ENCODE data around the gene WAC. TPM values are rescaled to one million over a fixed set of nuclear protein-coding genes. Genes with fewer than 3 reads are reported as not detected.

WAC gene
- total and polyA plus RNA-seq, 2 of the 13 experiments (the other 11 are each of a cell fraction or from before 2014, with no cell fraction given), result 69.1 to 96.2 TPM

DNA sequence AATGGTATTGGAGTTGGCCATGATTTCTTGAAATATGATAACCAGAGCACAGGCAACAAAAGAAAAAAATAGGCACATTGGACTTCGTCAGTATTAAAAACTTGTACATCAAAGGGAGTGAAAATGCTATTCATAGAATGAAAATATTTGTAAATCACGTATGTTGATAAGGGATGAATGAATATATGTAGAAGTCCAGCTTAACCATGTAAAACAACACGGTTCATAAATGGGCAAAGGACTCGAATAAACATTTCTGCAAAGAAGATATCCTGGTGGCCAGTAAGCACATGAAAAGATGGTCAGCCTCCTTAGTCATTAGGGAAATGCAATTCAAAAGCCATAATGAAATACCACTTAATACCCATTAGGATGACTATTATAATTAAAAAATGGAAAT, 68.1 kb downstream of the WAC start (continued):
- TF ChIP-seq, protein P1, sequence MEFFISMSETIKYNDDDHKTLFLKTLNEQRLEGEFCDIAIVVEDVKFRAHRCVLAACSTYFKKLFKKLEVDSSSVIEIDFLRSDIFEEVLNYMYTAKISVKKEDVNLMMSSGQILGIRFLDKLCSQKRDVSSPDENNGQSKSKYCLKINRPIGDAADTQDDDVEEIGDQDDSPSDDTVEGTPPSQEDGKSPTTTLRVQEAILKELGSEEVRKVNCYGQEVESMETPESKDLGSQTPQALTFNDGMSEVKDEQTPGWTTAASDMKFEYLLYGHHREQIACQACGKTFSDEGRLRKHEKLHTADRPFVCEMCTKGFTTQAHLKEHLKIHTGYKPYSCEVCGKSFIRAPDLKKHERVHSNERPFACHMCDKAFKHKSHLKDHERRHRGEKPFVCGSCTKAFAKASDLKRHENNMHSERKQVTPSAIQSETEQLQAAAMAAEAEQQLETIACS (CRISPR knock-in tag; IDR thresholded peaks at IDR 0.05), result no peak
- TF ChIP-seq IKZF1 (IDR thresholded peaks at IDR 0.05), result no peak

DNA sequence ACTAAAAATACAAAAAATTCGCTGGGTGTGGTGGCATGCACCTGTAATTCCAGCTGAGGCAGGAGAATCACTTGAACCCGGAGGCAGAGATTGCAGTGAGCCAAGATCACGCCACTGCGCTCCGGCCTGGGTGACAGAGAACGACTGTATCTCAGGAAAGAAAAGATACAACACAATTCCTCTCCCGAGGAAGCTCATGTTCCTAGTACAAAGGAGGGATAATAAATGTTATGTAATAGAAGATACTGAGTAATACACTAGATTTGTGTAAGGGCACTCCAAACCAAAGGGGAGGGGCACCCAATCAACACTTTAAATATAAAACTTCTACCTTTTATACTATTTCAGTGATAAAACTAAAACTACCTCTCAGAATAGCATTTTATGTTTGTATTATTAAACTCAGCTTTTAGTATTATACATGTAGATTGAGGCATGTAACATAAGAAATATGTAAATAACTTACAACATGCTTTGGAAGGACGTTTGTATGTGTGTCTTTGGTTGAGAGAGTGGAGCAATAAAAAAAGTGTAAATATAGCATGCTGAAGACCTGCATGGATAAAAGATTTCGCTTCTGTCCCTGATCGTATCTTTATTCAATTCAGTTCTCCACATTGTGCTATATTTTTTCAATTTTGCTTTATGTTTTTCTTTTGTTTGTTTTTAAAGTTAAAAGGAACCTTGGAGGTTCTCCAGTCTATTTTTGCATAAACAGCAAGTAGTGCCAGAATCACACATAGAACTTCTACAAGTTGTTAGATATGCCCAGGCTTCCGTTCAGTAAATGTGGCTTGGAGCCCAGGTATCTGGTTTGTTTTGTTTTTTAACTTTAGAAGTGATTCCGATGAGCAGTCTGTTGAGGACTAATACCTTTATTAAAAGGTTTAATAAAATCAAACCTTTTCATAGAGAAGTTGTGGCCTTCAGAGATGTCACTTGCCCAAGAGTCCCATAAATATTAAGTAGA, 71.9 kb downstream of the WAC start:
- H4K20me1 ChIP-seq (ENCODE audit: insufficient read depth, low read length), result peaks cover 36% of the 10 kb centered on the region
- DNase-seq (ENCODE audit: low spot score) (no peak), FAIRE-seq (no peak), ATAC-seq (no peak)
- 87% methylated on average over 12 of the region's 12 CpGs for whole genome bisulfite sequencing (ENCODE audit: low lambda C conversion rate)
- H2AFZ ChIP-seq (ENCODE audit: low read length), result no peak overlapping the region
- H3K27me3 ChIP-seq (ENCODE audit: control insufficient read depth in 1 of 2, insufficient read depth in 2 of 2, low read length in 2 of 2), result no peaks in the 10 kb centered on the region
- H3K79me2 ChIP-seq (ENCODE audit: insufficient read depth, low read length), result peaks cover 22% of the 10 kb centered on the region
- peaks cover 9 to 62% of the 10 kb centered on the region in 2 experiments for H3K36me3 ChIP-seq (replicated peaks in 1 of 2; ENCODE audit: control insufficient read depth in 1 of 2, insufficient read depth in 2 of 2, low read length in 2 of 2)
- intact Hi-C loops (cut with micrococcal nuclease; ENCODE audit: unreplicated experiment), result loop anchor here (5.0 kb wide), 1 partner anchor 38 kb away; no protein-coding TSS in a partner anchor
- in situ Hi-C loops (cut with HindIII; ENCODE audit: extremely low pct_ligation_motif_present, low pct_unique_long_range_greater_than_20kb), result no loop called here
- no peak overlapping the region for H3K4me3 ChIP-seq (replicated peaks in 1 of 3; ENCODE audit: insufficient read depth in 1 of 3, low read depth in 2 of 3, low read length in 3 of 3)
- H3K4me1 ChIP-seq (ENCODE audit: insufficient read depth, low read length), result no peaks in the 10 kb centered on the region
- H3K4me2 ChIP-seq (ENCODE audit: low read depth, low read length), result no peak overlapping the region
- no peaks in the 10 kb centered on the region for H3K9me3 ChIP-seq (ENCODE audit: low read length)
- no TSS peak for BruUV-seq (replicated peaks)
- H3K9ac ChIP-seq (ENCODE audit: insufficient read depth, low read depth, low read length), result no peak overlapping the region
- CTCF ChIA-PET (ENCODE audit: low intra/inter-chr PET ratio, low total read pairs), result no interaction called here
- POLR2A ChIA-PET, result no interaction called here
- no peak overlapping the region for H3K27ac ChIP-seq (ENCODE audit: extremely low read length, insufficient read depth, low read length)
- TF ChIP-seq NBN (conservative IDR thresholded peaks at IDR 0.05) (no peak), PITX1 (CRISPR knock-in tag; IDR thresholded peaks at IDR 0.05) (no peak), BHLHE40 (IDR thresholded peaks at IDR 0.05; ENCODE audit: low read length) (no peak), CEBPG (CRISPR knock-in tag; IDR thresholded peaks at IDR 0.05) (no peak), SNAI1 (CRISPR knock-in tag; IDR thresholded peaks at IDR 0.05; ENCODE audit: borderline replicate concordance) (no peak), ATRX (CRISPR knock-in tag; IDR thresholded peaks at IDR 0.05; ENCODE audit: borderline replicate concordance) (no peak), KAT8 (CRISPR knock-in tag; IDR thresholded peaks at IDR 0.05) (no peak), GTF3A (CRISPR knock-in tag; conservative IDR thresholded peaks at IDR 0.05) (no peak), ZNF777 (CRISPR knock-in tag; IDR thresholded peaks at IDR 0.05) (no peak), NR2C2 (CRISPR knock-in tag; IDR thresholded peaks at IDR 0.05; ENCODE audit: borderline replicate concordance) (no peak), MXD4 (CRISPR knock-in tag; IDR thresholded peaks at IDR 0.05) (no peak)
- TF ChIP-seq, protein P2, sequence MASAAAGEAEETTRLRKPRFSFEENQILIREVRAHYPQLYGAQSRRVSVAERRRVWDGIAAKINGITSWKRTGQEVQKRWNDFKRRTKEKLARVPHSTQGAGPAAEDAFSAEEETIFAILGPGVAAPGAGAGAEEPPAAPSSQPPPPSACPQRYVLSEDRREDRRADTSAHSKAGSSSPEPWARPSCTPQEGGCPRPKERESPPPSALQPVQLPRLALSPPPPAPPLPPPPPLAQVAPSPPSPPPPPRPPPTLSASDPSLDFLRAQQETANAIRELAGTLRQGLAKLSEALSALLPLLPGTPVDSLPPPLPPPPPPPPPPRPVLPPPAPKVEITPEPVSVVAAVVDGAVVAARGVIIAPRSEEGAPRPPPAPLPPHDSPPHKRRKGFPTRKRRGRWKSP (CRISPR knock-in tag; IDR thresholded peaks at IDR 0.05), result no peak
- TF ChIP-seq, protein P3, sequence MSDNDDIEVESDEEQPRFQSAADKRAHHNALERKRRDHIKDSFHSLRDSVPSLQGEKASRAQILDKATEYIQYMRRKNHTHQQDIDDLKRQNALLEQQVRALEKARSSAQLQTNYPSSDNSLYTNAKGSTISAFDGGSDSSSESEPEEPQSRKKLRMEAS (IDR thresholded peaks at IDR 0.05), result no peak
- TF ChIP-seq, protein P4, sequence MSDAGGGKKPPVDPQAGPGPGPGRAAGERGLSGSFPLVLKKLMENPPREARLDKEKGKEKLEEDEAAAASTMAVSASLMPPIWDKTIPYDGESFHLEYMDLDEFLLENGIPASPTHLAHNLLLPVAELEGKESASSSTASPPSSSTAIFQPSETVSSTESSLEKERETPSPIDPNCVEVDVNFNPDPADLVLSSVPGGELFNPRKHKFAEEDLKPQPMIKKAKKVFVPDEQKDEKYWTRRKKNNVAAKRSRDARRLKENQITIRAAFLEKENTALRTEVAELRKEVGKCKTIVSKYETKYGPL (CRISPR knock-in tag; IDR thresholded peaks at IDR 0.05), result no peak
- TF ChIP-seq, protein P5, sequence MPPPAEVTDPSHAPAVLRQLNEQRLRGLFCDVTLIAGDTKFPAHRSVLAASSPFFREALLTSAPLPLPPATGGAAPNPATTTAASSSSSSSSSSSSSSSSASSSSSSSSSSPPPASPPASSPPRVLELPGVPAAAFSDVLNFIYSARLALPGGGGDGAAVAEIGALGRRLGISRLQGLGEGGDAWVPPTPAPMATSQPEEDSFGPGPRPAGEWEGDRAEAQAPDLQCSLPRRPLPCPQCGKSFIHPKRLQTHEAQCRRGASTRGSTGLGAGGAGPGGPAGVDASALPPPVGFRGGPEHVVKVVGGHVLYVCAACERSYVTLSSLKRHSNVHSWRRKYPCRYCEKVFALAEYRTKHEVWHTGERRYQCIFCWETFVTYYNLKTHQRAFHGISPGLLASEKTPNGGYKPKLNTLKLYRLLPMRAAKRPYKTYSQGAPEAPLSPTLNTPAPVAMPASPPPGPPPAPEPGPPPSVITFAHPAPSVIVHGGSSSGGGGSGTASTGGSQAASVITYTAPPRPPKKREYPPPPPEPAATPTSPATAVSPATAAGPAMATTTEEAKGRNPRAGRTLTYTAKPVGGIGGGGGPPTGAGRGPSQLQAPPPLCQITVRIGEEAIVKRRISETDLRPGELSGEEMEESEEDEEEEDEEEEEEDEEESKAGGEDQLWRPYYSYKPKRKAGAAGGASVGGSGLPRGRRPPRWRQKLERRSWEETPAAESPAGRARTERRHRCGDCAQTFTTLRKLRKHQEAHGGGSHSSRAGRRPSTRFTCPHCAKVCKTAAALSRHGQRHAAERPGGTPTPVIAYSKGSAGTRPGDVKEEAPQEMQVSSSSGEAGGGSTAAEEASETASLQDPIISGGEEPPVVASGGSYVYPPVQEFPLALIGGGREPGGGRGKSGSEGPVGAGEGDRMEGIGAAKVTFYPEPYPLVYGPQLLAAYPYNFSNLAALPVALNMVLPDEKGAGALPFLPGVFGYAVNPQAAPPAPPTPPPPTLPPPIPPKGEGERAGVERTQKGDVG (CRISPR knock-in tag; IDR thresholded peaks at IDR 0.05; ENCODE audit: borderline replicate concordance), result no peak
